ENCODE measurements around the gene DDX51.

GRCh38 chr12:132163911-132164288, 19.8 kb upstream of the DDX51 start:
- TF ChIP-seq EZH2 (IDR thresholded peaks at IDR 0.05; ENCODE audit: insufficient read depth, poor library complexity, severe bottlenecking): no peak
- no peak for TF ChIP-seq EZH2phosphoT487 (IDR thresholded peaks at IDR 0.05; ENCODE audit: insufficient read depth, low read depth)
